A673 (cell line): ENCODE results near the gene ACOXL. TPM values are rescaled to one million over a fixed set of nuclear protein-coding genes. Genes with fewer than 3 reads are reported as not detected.

Source experiments
- BruUV-seq: library from RNA; stranded (reverse); fragments of 400-500 nt; replicated peaks from 2 replicates; lab custom pipeline; 2021; lab: Mats Ljungman, UMichigan
- CTCF ChIA-PET: fragments of 300-600 bp; sonication (Branson Sonifier 250); formaldehyde crosslinking; loops from one replicate; lab custom pipeline; 2022; ENCODE audit warnings: antibody characterized with exemption; lab: Charles Lee
- POLR2A ChIA-PET: fragments of 300-600 bp; sonication (Branson Sonifier 250); formaldehyde crosslinking; loops from one replicate; lab custom pipeline; 2022; ENCODE audit warnings: antibody characterized with exemption; ENCODE audit not compliant: low non-redundant PET; lab: Charles Lee
- DNase-seq: peaks from one replicate; pipeline ENCODE4 v3.0.0-alpha.2; 2015; ENCODE audit warnings: low spot score
- H3K27ac ChIP-seq: fragments of 200-600 bp; sonication (generic); 2 replicates; pipeline ENCODE4 v1.5.1; 2016; ENCODE audit warnings: mixed run types, low read depth, mild to moderate bottlenecking, mixed read lengths, antibody characterized with exemption, low read length; ENCODE audit not compliant: poor library complexity, severe bottlenecking
- H3K27me3 ChIP-seq: fragments of 200-600 bp; sonication (generic); replicated peaks from 2 replicates; pipeline ENCODE4 v1.6.1; 2017; ENCODE audit warnings: mixed run types, low read depth, mild to moderate bottlenecking, mixed read lengths, antibody characterized with exemption, low read length; ENCODE audit not compliant: insufficient read depth, poor library complexity
- H3K36me3 ChIP-seq: fragments of 200-600 bp; sonication (generic); 2 replicates; pipeline ENCODE4 v1.6.1; 2016; ENCODE audit warnings: mixed run types, mild to moderate bottlenecking, mixed read lengths, antibody characterized with exemption, low read length; ENCODE audit not compliant: insufficient read depth, poor library complexity, severe bottlenecking
- H3K4me1 ChIP-seq: fragments of 200-600 bp; sonication (generic); 2 replicates; pipeline ENCODE4 v1.6.1; 2017; ENCODE audit warnings: mixed run types, mild to moderate bottlenecking, mixed read lengths, antibody characterized with exemption, low read length; ENCODE audit not compliant: insufficient read depth, poor library complexity, severe bottlenecking
- H3K4me3 ChIP-seq: fragments of 200-600 bp; sonication (generic); 2 replicates; pipeline ENCODE4 v1.5.1; 2016; ENCODE audit warnings: low read depth, mixed run types, mild to moderate bottlenecking, mixed read lengths, low read length; ENCODE audit not compliant: poor library complexity, severe bottlenecking
- H3K9me3 ChIP-seq: fragments of 200-600 bp; sonication (generic); 2 replicates; pipeline ENCODE4 v1.6.1; 2016; ENCODE audit warnings: mixed run types, low read depth, mild to moderate bottlenecking, mixed read lengths, antibody characterized with exemption, low read length; ENCODE audit not compliant: poor library complexity, severe bottlenecking
- CTCF ChIP-seq: fragments of 300-800, 200-600 bp; sonication (generic); conservative IDR thresholded peaks from 2 replicates; pipeline ENCODE4 v1.5.1; 2017; ENCODE audit warnings: low read depth, mild to moderate bottlenecking, antibody characterized with exemption, low read length, moderate library complexity, mixed read lengths
- EZH2 ChIP-seq: fragments of 200-600 bp; sonication (generic); IDR thresholded peaks from 2 replicates; pipeline ENCODE4 v1.6.1; 2017; ENCODE audit warnings: borderline replicate concordance, low read depth, mild to moderate bottlenecking, mixed read lengths, antibody characterized with exemption, low read length; ENCODE audit not compliant: poor library complexity, severe bottlenecking
- intact Hi-C: fragments of 100-400 bp; cut with micrococcal nuclease; formaldehyde crosslinking; loops from one replicate; pipeline ENCODE4 v1.10.0; 2022; ENCODE audit not compliant: unreplicated experiment
- total RNA-seq: library from RNA; stranded (reverse); gene quantifications from 2 replicates; pipeline ENCODE4 v1.2.3, GENCODE V29; 2021

ACOXL gene
- total RNA-seq, 1 experiment from 2014 or later = not detected

- TF ChIP-seq EZH2 (no peak), CTCF (no peak)
- no peaks in the 10 kb centered on the region for H3K4me1 ChIP-seq
- CTCF ChIA-PET = no interaction called here
- BruUV-seq = no TSS peak
- no peak for DNase-seq
- no peak overlapping the region for H3K4me3 ChIP-seq
- POLR2A ChIA-PET = no interaction called here
- no peaks in the 10 kb centered on the region for H3K9me3 ChIP-seq
- no peak overlapping the region for H3K27ac ChIP-seq
- intact Hi-C loops = no loop called here
- H3K36me3 ChIP-seq = no peaks in the 10 kb centered on the region
- peaks cover 44% of the 10 kb centered on the region for H3K27me3 ChIP-seq
Observed at GRCh38 chr2:111007757-111008688, 275.6 kb downstream of the ACOXL start.

GRCh38 chr2:111011218-111011617, 278.8 kb downstream of the ACOXL start:
- intact Hi-C loops = no loop called here
- no TSS peak for BruUV-seq
- ChIA-PET POLR2A (no interaction called here), CTCF (no interaction called here)
- H3K9me3 ChIP-seq = peaks cover 3% of the 10 kb centered on the region
- H3K4me1 ChIP-seq = no peaks in the 10 kb centered on the region
- no peak overlapping the region for H3K4me3 ChIP-seq
- TF ChIP-seq CTCF = no peak
- no peak for TF ChIP-seq EZH2
- no peak for DNase-seq
- peaks cover 34% of the 10 kb centered on the region for H3K27me3 ChIP-seq
- H3K36me3 ChIP-seq = no peaks in the 10 kb centered on the region
- H3K27ac ChIP-seq = no peak overlapping the region

- Histone ChIP-seq H3K9me3 (peaks cover 3% of the 10 kb centered on the region), H3K36me3 (no peaks in the 10 kb centered on the region), H3K27me3 (peaks cover 16% of the 10 kb centered on the region), H3K27ac (no peak overlapping the region), H3K4me3 (no peak overlapping the region), H3K4me1 (no peaks in the 10 kb centered on the region)
- DNase-seq = no peak
- intact Hi-C loops = no loop called here
- ChIA-PET POLR2A (no interaction called here), CTCF (no interaction called here)
- TF ChIP-seq EZH2 (no peak), CTCF (no peak)
- BruUV-seq = no TSS peak
Observed at GRCh38 chr2:111015283-111015995, 283.1 kb downstream of the ACOXL start.
